Measurements from ENCODE around the gene PM20D2.
A peak's percentile ranks its signal among the peaks of the same experiment; 100 is the strongest.
"Not testable (repeated sequence)": the region's sequence is repeated elsewhere in the genome, so short reads cannot be mapped to it uniquely, and the experiment has no call there.

The PM20D2 gene

GRCh38 chr6:89145956-89146717 is at the start of gene PM20D2:
TSS of gene PM20D2 (plus strand) at chr6:89146055. CDS start at chr6:89146145, 90 bp downstream.
- H3K9me3 Mint-ChIP-seq (ENCODE audit: low read depth): no peaks in the 10 kb centered on the region
- peaks cover 35% of the 10 kb centered on the region for H3K4me1 Mint-ChIP-seq (ENCODE audit: low read depth)
- peaks cover 11% of the 10 kb centered on the region for H3K36me3 Mint-ChIP-seq
- H3K27ac Mint-ChIP-seq: peak within 1 kb of the TSS; percentile 98
- H3K27me3 Mint-ChIP-seq: no peaks in the 10 kb centered on the region
- H3K4me3 Mint-ChIP-seq: peak within 1 kb of the TSS; percentile 95

GRCh38 chr6:89098461-89098860 is 47.4 kb upstream of the PM20D2 start:
- H3K36me3 Mint-ChIP-seq: peaks cover 5% of the 10 kb centered on the region
- H3K4me1 Mint-ChIP-seq (ENCODE audit: low read depth): no peaks in the 10 kb centered on the region
- no peak overlapping the region for H3K4me3 Mint-ChIP-seq
- H3K9me3 Mint-ChIP-seq (ENCODE audit: low read depth): no peaks in the 10 kb centered on the region
- H3K27me3 Mint-ChIP-seq: no peaks in the 10 kb centered on the region
- no peak overlapping the region for H3K27ac Mint-ChIP-seq

GRCh38 chr6:89100114-89100513 is 45.7 kb upstream of the PM20D2 start:
- Mint-ChIP-seq H3K27me3 (no peaks in the 10 kb centered on the region), H3K4me1 (ENCODE audit: low read depth) (no peaks in the 10 kb centered on the region), H3K36me3 (peaks cover 6% of the 10 kb centered on the region), H3K9me3 (ENCODE audit: low read depth) (no peaks in the 10 kb centered on the region), H3K4me3 (no peak overlapping the region), H3K27ac (no peak overlapping the region)

GRCh38 chr6:89110284-89110683 is 35.6 kb upstream of the PM20D2 start:
- Mint-ChIP-seq H3K9me3 (ENCODE audit: low read depth) (no peaks in the 10 kb centered on the region), H3K4me3 (no peak overlapping the region), H3K36me3 (peaks cover 2% of the 10 kb centered on the region), H3K27me3 (peaks cover 1% of the 10 kb centered on the region), H3K4me1 (ENCODE audit: low read depth) (no peaks in the 10 kb centered on the region), H3K27ac (no peak overlapping the region)

- Mint-ChIP-seq H3K27ac (no peak overlapping the region), H3K4me1 (ENCODE audit: low read depth) (peaks cover 2% of the 10 kb centered on the region), H3K27me3 (peaks cover 6% of the 10 kb centered on the region), H3K4me3 (no peak overlapping the region), H3K36me3 (no peaks in the 10 kb centered on the region), H3K9me3 (ENCODE audit: low read depth) (no peaks in the 10 kb centered on the region)
These were observed 33.9 kb upstream of the PM20D2 start for GRCh38 chr6:89111933-89112332.

GRCh38 chr6:89116702-89117101 is 29.2 kb upstream of the PM20D2 start:
- Mint-ChIP-seq H3K36me3 (no peaks in the 10 kb centered on the region), H3K4me3 (peak overlapping the region; percentile 83), H3K4me1 (ENCODE audit: low read depth) (peaks cover 11% of the 10 kb centered on the region), H3K27me3 (peaks cover 10% of the 10 kb centered on the region), H3K27ac (peak overlapping the region; percentile 12), H3K9me3 (ENCODE audit: low read depth) (no peaks in the 10 kb centered on the region)

- Mint-ChIP-seq H3K4me1 (ENCODE audit: low read depth) (peaks cover 11% of the 10 kb centered on the region), H3K27ac (peak within 1 kb of the TSS; percentile 38), H3K27me3 (peaks cover 10% of the 10 kb centered on the region), H3K9me3 (ENCODE audit: low read depth) (no peaks in the 10 kb centered on the region), H3K4me3 (peak within 1 kb of the TSS; percentile 83), H3K36me3 (no peaks in the 10 kb centered on the region)
These were observed 28.4 kb upstream of the PM20D2 start, which contains the start of gene SRSF12 for GRCh38 chr6:89117211-89118108. TSS of gene SRSF12 (minus strand) at chr6:89118071. CDS start at chr6:89117887, 184 bp downstream.

- Mint-ChIP-seq H3K27me3 (peaks cover 10% of the 10 kb centered on the region), H3K4me3 (peak overlapping the region; percentile 81), H3K27ac (peak overlapping the region; percentile 5), H3K9me3 (ENCODE audit: low read depth) (no peaks in the 10 kb centered on the region), H3K4me1 (ENCODE audit: low read depth) (peaks cover 11% of the 10 kb centered on the region), H3K36me3 (no peaks in the 10 kb centered on the region)
These were observed 26.9 kb upstream of the PM20D2 start for GRCh38 chr6:89118931-89119330.

GRCh38 chr6:89120371-89120770 is 25.5 kb upstream of the PM20D2 start:
- Mint-ChIP-seq H3K4me3 (no peak overlapping the region), H3K27ac (no peak overlapping the region)

GRCh38 chr6:89121934-89122333 is 23.9 kb upstream of the PM20D2 start:
- no peak overlapping the region for H3K4me3 Mint-ChIP-seq
- H3K4me1 Mint-ChIP-seq (ENCODE audit: low read depth): peaks cover 8% of the 10 kb centered on the region
- H3K27ac Mint-ChIP-seq: no peak overlapping the region
- peaks cover 4% of the 10 kb centered on the region for H3K27me3 Mint-ChIP-seq
- no peaks in the 10 kb centered on the region for H3K9me3 Mint-ChIP-seq (ENCODE audit: low read depth)
- peaks cover 2% of the 10 kb centered on the region for H3K36me3 Mint-ChIP-seq

More at GRCh38 chr6:89120371-89120770, 25.5 kb upstream of the PM20D2 start:
- Mint-ChIP-seq H3K36me3 (peaks cover 2% of the 10 kb centered on the region), H3K27me3 (peaks cover 9% of the 10 kb centered on the region), H3K9me3 (ENCODE audit: low read depth) (no peaks in the 10 kb centered on the region), H3K4me1 (ENCODE audit: low read depth) (peaks cover 11% of the 10 kb centered on the region)

- H3K9me3 Mint-ChIP-seq (ENCODE audit: low read depth): no peaks in the 10 kb centered on the region
These were observed 23.2 kb upstream of the PM20D2 start for GRCh38 chr6:89122625-89123024.

GRCh38 chr6:89128256-89128671 is 17.6 kb upstream of the PM20D2 start:
- H3K4me1 Mint-ChIP-seq (ENCODE audit: low read depth); H3K36me3 Mint-ChIP-seq; H3K4me3 Mint-ChIP-seq; H3K27ac Mint-ChIP-seq; H3K27me3 Mint-ChIP-seq; H3K9me3 Mint-ChIP-seq (ENCODE audit: low read depth): not testable (repeated sequence)

More at GRCh38 chr6:89122625-89123024, 23.2 kb upstream of the PM20D2 start:
- Mint-ChIP-seq H3K27ac (no peak overlapping the region), H3K36me3 (peaks cover 2% of the 10 kb centered on the region), H3K4me3 (no peak overlapping the region), H3K27me3 (peaks cover 2% of the 10 kb centered on the region), H3K4me1 (ENCODE audit: low read depth) (peaks cover 5% of the 10 kb centered on the region)

- no peaks in the 10 kb centered on the region for H3K4me1 Mint-ChIP-seq (ENCODE audit: low read depth)
- H3K9me3 Mint-ChIP-seq (ENCODE audit: low read depth): peaks cover 6% of the 10 kb centered on the region
- H3K27me3 Mint-ChIP-seq: no peaks in the 10 kb centered on the region
- no peak overlapping the region for H3K27ac Mint-ChIP-seq
- H3K4me3 Mint-ChIP-seq: no peak overlapping the region
- H3K36me3 Mint-ChIP-seq: peaks cover 6% of the 10 kb centered on the region
These were observed 14.3 kb upstream of the PM20D2 start for GRCh38 chr6:89131599-89131998.

- no peak overlapping the region for H3K27ac Mint-ChIP-seq
- no peaks in the 10 kb centered on the region for H3K4me1 Mint-ChIP-seq (ENCODE audit: low read depth)
- no peak overlapping the region for H3K4me3 Mint-ChIP-seq
- H3K9me3 Mint-ChIP-seq (ENCODE audit: low read depth): peaks cover 6% of the 10 kb centered on the region
- H3K27me3 Mint-ChIP-seq: no peaks in the 10 kb centered on the region
- peaks cover 6% of the 10 kb centered on the region for H3K36me3 Mint-ChIP-seq
These were observed 13.8 kb upstream of the PM20D2 start for GRCh38 chr6:89132057-89132456.

- peaks cover 6% of the 10 kb centered on the region for H3K36me3 Mint-ChIP-seq
- H3K27ac Mint-ChIP-seq: no peak overlapping the region
- no peaks in the 10 kb centered on the region for H3K27me3 Mint-ChIP-seq
- H3K4me1 Mint-ChIP-seq (ENCODE audit: low read depth): no peaks in the 10 kb centered on the region
- no peak overlapping the region for H3K4me3 Mint-ChIP-seq
- H3K9me3 Mint-ChIP-seq (ENCODE audit: low read depth): no peaks in the 10 kb centered on the region
These were observed 11.9 kb upstream of the PM20D2 start for GRCh38 chr6:89133981-89134380.
